GM12892 (cell line): ENCODE measurements around the gene TESK1.

Source experiments
- POLR2A ChIP-seq: IDR thresholded peaks from 2 replicates; pipeline ENCODE4 v1.6.1; 2011; ENCODE audit warnings: low read depth, low read length, control low read depth
- POLR2AphosphoS5 ChIP-seq: IDR thresholded peaks from 2 replicates; pipeline ENCODE4 v1.6.1; 2011; ENCODE audit warnings: low read depth, low read length, control low read depth

GRCh38 chr9:35639631-35640030 lies 34.6 kb downstream of the TESK1 start:
- no peak for TF ChIP-seq POLR2AphosphoS5
- TF ChIP-seq POLR2A, result no peak
